A549 (cell line): ENCODE data around the gene GARS1. TPM values are rescaled to one million over a fixed set of nuclear protein-coding genes. Genes with fewer than 3 reads are reported as not detected.

Experiments
- ATAC-seq, 2 experiments: fragments of 200-7000 bp in 1 of 2; fragments of >200 bp in 1 of 2; cut with Nextera tagmentation in 1 of 2; cut with Tn5 transposase in 1 of 2; 3 replicates each; pipeline versions ENCODE4 v1.8.0 to v1.9.1; 2018 to 2020; ENCODE audit warnings: mild to moderate bottlenecking in 1 of 2, moderate library complexity in 1 of 2
- CTCF ChIA-PET: fragments of 300-600 bp; sonication (Branson Sonifier 250); formaldehyde crosslinking; extraction: SDS; loops from one replicate; lab custom pipeline; 2021; ENCODE audit warnings: antibody characterized with exemption, inconsistent platforms; lab: Yijun Ruan, JAX
- POLR2A ChIA-PET: fragments of 350-600 bp; formaldehyde crosslinking; extraction: SDS; loops from one replicate; lab custom pipeline; 2021; ENCODE audit warnings: antibody characterized with exemption, inconsistent platforms; lab: Yijun Ruan, JAX
- DNase-seq, 2 experiments: peaks; one replicate each; pipeline versions ENCODE4 v3.0.0 to v3.0.0-alpha.2; 2011 to 2016; ENCODE audit warnings: low read depth in 1 of 2, low spot score in 1 of 2
- FAIRE-seq: peaks from 2 replicates; lab custom pipeline; 2011; peaks lifted over from hg19 to GRCh38; lab: Jason Lieb, UNC
- H3K27ac ChIP-seq, 2 experiments: fragments of >200 bp; sonication (Bioruptor Twin); formaldehyde crosslinking; 3 replicates each; pipeline ENCODE4 v1.5.1; 2016 to 2017
- H3K4me1 ChIP-seq: fragments of >200 bp; sonication (Bioruptor Twin); formaldehyde crosslinking; 3 replicates; pipeline ENCODE4 v1.6.1; 2016
- H3K4me2 ChIP-seq: fragments of >200 bp; sonication (Bioruptor Twin); formaldehyde crosslinking; 3 replicates; pipeline ENCODE4 v1.6.1; 2016
- H3K4me3 ChIP-seq: fragments of >200 bp; sonication (Bioruptor Twin); formaldehyde crosslinking; 3 replicates; pipeline ENCODE4 v1.5.1; 2016
- H3K9me3 ChIP-seq: fragments of >200 bp; sonication (Bioruptor Twin); formaldehyde crosslinking; 3 replicates; pipeline ENCODE4 v1.6.1; 2016
- CBX2 ChIP-seq: fragments of 200-600 bp; sonication (generic); IDR thresholded peaks from 2 replicates; pipeline ENCODE4 v1.6.1; 2016; ENCODE audit warnings: low read depth, mild to moderate bottlenecking, borderline replicate concordance
- CEBPB ChIP-seq, 2 experiments: fragments of >200 bp in 1 of 2; sonication (Bioruptor Twin) in 1 of 2; formaldehyde crosslinking in 1 of 2; IDR thresholded peaks; 2 replicates each; pipeline ENCODE4 v1.6.1; 2012 to 2016
- EHMT2 ChIP-seq: fragments of 200-600 bp; sonication (generic); IDR thresholded peaks from 2 replicates; pipeline ENCODE4 v1.6.1; 2016; ENCODE audit warnings: antibody characterized with exemption, low read depth, mild to moderate bottlenecking, moderate library complexity
- EP300 ChIP-seq, 2 experiments: fragments of >200 bp; sonication (Bioruptor Twin); formaldehyde crosslinking; IDR thresholded peaks; 2 replicates in 1 of 2; 3 replicates in 1 of 2; pipeline ENCODE4 v1.6.1; 2016 to 2017
- ESRRA ChIP-seq: fragments of 150-350 bp; IDR thresholded peaks from 2 replicates; pipeline ENCODE4 v1.6.1; 2014; ENCODE audit warnings: mild to moderate bottlenecking, low read length, borderline replicate concordance
- FOSL2 ChIP-seq, 2 experiments: fragments of 450-650 bp in 1 of 2; fragments of >200 bp in 1 of 2; sonication (Bioruptor Twin) in 1 of 2; formaldehyde crosslinking; IDR thresholded peaks; 2 replicates each; pipeline versions ENCODE4 v1.5.0 to v1.6.1; 2016 to 2020; ENCODE audit warnings: mild to moderate bottlenecking in 1 of 2, moderate library complexity in 1 of 2
- HES2 ChIP-seq: fragments of >200 bp; sonication (Bioruptor Twin); formaldehyde crosslinking; IDR thresholded peaks from 2 replicates; pipeline ENCODE4 v1.6.1; 2016
- HMGXB4 ChIP-seq: fragments of 250-450 bp; sonication (Bioruptor Pico); IDR thresholded peaks from 2 replicates; pipeline ENCODE4 v1.5.0; 2021; ENCODE audit warnings: mild to moderate bottlenecking, moderate library complexity, borderline replicate concordance
- HOXA7 ChIP-seq: fragments of 250-450 bp; sonication (Bioruptor Pico); IDR thresholded peaks from 2 replicates; pipeline ENCODE4 v1.5.0; 2020; ENCODE audit warnings: mild to moderate bottlenecking, moderate library complexity
- HOXB13 ChIP-seq: fragments of 250-450 bp; sonication (Bioruptor Pico); IDR thresholded peaks from 2 replicates; pipeline ENCODE4 v1.5.0; 2020; ENCODE audit warnings: low read depth, mild to moderate bottlenecking, moderate library complexity
- JUN ChIP-seq, 2 experiments: fragments of >200 bp; sonication (Bioruptor Twin); formaldehyde crosslinking; IDR thresholded peaks; 2 replicates in 1 of 2; 3 replicates in 1 of 2; pipeline ENCODE4 v1.6.1; 2016 to 2017
- KDM1A ChIP-seq: fragments of 200-600 bp; sonication (generic); IDR thresholded peaks from 2 replicates; pipeline ENCODE4 v1.6.1; 2016; ENCODE audit warnings: low read depth, mild to moderate bottlenecking
- MAFK ChIP-seq: fragments of 450-650 bp; IDR thresholded peaks from 2 replicates; pipeline ENCODE4 v1.6.1; 2014; ENCODE audit not compliant: partially characterized antibody
- NFE2L2 ChIP-seq: fragments of 150-350 bp; conservative IDR thresholded peaks from 2 replicates; pipeline ENCODE4 v1.6.1; 2014; ENCODE audit warnings: low read length
- NPAS2 ChIP-seq: fragments of 250-450 bp; sonication (Bioruptor Pico); IDR thresholded peaks from 2 replicates; pipeline ENCODE4 v1.8.0; 2022; ENCODE audit warnings: mild to moderate bottlenecking, moderate library complexity, borderline replicate concordance
- PHF8 ChIP-seq: fragments of 200-600 bp; sonication (generic); IDR thresholded peaks from 2 replicates; pipeline ENCODE4 v1.6.1; 2016; ENCODE audit warnings: low read depth, mild to moderate bottlenecking, antibody characterized with exemption, moderate library complexity, borderline replicate concordance
- POLR2A ChIP-seq: IDR thresholded peaks from 2 replicates; pipeline ENCODE4 v1.6.1; 2012; ENCODE audit warnings: mild to moderate bottlenecking, low read length
- SREBF2 ChIP-seq: fragments of 450-650 bp; IDR thresholded peaks from 2 replicates; pipeline ENCODE4 v1.6.1; 2014; ENCODE audit warnings: mild to moderate bottlenecking, moderate library complexity
- USF2 ChIP-seq: fragments of 450-650 bp; IDR thresholded peaks from 2 replicates; pipeline ENCODE4 v1.6.1; 2014; ENCODE audit warnings: antibody characterized with exemption
- ZC3H11A ChIP-seq: fragments of 450-650 bp; IDR thresholded peaks from 2 replicates; pipeline ENCODE4 v1.6.1; 2014; ENCODE audit warnings: antibody characterized with exemption, mild to moderate bottlenecking
- ZFP36 ChIP-seq: fragments of 450-650 bp; IDR thresholded peaks from 2 replicates; pipeline ENCODE4 v1.6.1; 2014; ENCODE audit warnings: borderline replicate concordance; ENCODE audit not compliant: partially characterized antibody
- ZSCAN20 ChIP-seq: fragments of 250-450 bp; sonication (Bioruptor Pico); IDR thresholded peaks from 2 replicates; pipeline ENCODE4 v1.8.0; 2022; ENCODE audit warnings: mild to moderate bottlenecking, moderate library complexity
- WGBS: methylation state at CpG from one replicate; pipeline ENCODE4 v1.1.6; 2017; ENCODE audit errors: missing lambda C conversion rate; 5-methylcytosine and 5-hydroxymethylcytosine counted together
- polyA plus RNA-seq, 4 experiments: library from polyadenylated mRNA; depleted of rRNA in 3 of 4; stranded (reverse); fragments of >200 nt; fragmentation: RNase III in 1 of 4; extraction: RNeasy Plus Mini Kit Qiagen cat#74134 plus additional on column Dnase treatment in 1 of 4; gene quantifications; 2 replicates in 3 of 4; 3 replicates in 1 of 4; pipeline ENCODE4 v1.2.3, GENCODE V29; 2011 to 2017
- TF ChIP-seq, protein P1 (sequence below): IDR thresholded peaks from 2 replicates; pipeline ENCODE4 v1.6.1; 2012; ENCODE audit warnings: low read depth, borderline replicate concordance
- TF ChIP-seq, protein P2 (sequence below): fragments of 250-450 bp; sonication (Bioruptor Pico); IDR thresholded peaks from 2 replicates; pipeline ENCODE4 v1.5.0; 2020; ENCODE audit warnings: low read depth, mild to moderate bottlenecking, moderate library complexity

Gene GARS1
- polyA plus RNA-seq, 2 of the 4 experiments (the other 2 are of a cell fraction), result 134 to 608 TPM

DNA sequence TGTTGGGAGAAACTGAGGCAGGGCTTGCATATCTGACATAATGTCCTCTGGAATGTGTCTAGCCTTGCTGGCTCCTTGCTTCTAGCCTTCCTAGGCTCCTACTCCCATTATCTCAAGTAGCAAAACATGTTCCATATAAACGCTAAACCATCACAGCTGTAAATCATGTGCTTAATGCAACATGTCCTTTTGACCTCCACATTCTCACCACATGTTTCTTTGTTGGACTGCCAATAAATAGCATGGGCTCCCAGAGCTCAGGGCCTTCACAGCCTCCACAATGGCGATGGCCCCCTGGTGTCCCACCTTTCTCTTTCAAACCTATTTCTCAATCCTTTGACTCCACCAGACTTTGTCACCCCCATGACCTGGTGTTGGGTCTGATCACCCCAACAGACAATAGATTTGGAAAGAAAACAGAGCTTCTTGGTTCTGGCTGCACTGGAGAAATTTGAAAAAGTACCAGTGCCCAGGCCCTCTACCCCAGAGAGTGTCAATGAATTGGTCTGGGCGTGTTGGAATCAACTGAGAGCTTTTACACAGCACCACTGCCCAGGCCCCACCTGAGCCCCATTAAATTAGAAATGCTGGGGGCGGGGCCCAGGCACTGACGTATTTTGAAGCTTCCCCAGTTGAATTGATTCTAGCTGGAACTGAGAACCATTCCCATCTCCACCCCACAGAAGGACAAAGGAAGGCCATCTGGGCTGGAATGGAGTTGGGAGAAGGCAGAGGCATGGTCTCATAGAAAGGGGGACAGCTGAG, 48.7 kb upstream of the GARS1 start:
- no peak overlapping the region for H3K27ac ChIP-seq
- no peak for TF ChIP-seq CEBPB (IDR thresholded peaks at IDR 0.05)
- no peak for TF ChIP-seq EHMT2
- no peak for TF ChIP-seq MAFK
- no peak for TF ChIP-seq SREBF2
- no peak for TF ChIP-seq CBX2
- TF ChIP-seq, protein P1, sequence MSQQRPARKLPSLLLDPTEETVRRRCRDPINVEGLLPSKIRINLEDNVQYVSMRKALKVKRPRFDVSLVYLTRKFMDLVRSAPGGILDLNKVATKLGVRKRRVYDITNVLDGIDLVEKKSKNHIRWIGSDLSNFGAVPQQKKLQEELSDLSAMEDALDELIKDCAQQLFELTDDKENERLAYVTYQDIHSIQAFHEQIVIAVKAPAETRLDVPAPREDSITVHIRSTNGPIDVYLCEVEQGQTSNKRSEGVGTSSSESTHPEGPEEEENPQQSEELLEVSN, result no peak
- TF ChIP-seq EP300 (IDR thresholded peaks at IDR 0.05), result no peak
- no peak for TF ChIP-seq HMGXB4 (CRISPR knock-in tag)
- no peak for TF ChIP-seq HES2
- TF ChIP-seq, protein P2, sequence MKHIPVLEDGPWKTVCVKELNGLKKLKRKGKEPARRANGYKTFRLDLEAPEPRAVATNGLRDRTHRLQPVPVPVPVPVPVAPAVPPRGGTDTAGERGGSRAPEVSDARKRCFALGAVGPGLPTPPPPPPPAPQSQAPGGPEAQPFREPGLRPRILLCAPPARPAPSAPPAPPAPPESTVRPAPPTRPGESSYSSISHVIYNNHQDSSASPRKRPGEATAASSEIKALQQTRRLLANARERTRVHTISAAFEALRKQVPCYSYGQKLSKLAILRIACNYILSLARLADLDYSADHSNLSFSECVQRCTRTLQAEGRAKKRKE, result no peak
- no peak for TF ChIP-seq NPAS2 (CRISPR knock-in tag)
- TF ChIP-seq ZSCAN20 (CRISPR knock-in tag), result no peak
- TF ChIP-seq ZFP36, result no peak
- no peak for TF ChIP-seq HOXA7 (CRISPR knock-in tag)
- TF ChIP-seq KDM1A, result no peak
- no peak for TF ChIP-seq FOSL2 (IDR thresholded peaks at IDR 0.05)
- no peak for TF ChIP-seq FOSL2 (CRISPR knock-in tag; IDR thresholded peaks at IDR 0.05)
- no peak for TF ChIP-seq JUN (IDR thresholded peaks at IDR 0.05)
- no peak for TF ChIP-seq POLR2A
- no peak for TF ChIP-seq ZC3H11A
- TF ChIP-seq HOXB13 (CRISPR knock-in tag), result no peak
- ATAC-seq (no peak), FAIRE-seq (no peak), DNase-seq (no peak)
- no peak overlapping the region for H3K4me2 ChIP-seq
- no peaks in the 10 kb centered on the region for H3K9me3 ChIP-seq
- POLR2A ChIA-PET, result no interaction called here
- H3K4me3 ChIP-seq, result no peak overlapping the region
- CTCF ChIA-PET, result interaction anchor here (0.6 to 10.7 kb wide), 13 partner anchors 11 to 381 kb away, joined by 3 to 171 read pairs (median 5); no protein-coding TSS in a partner anchor
- H3K4me1 ChIP-seq, result no peaks in the 10 kb centered on the region; the same call in 1 of the 3 replicates
- WGBS, result 66% methylated on average over 5 of the region's 5 CpGs

DNA sequence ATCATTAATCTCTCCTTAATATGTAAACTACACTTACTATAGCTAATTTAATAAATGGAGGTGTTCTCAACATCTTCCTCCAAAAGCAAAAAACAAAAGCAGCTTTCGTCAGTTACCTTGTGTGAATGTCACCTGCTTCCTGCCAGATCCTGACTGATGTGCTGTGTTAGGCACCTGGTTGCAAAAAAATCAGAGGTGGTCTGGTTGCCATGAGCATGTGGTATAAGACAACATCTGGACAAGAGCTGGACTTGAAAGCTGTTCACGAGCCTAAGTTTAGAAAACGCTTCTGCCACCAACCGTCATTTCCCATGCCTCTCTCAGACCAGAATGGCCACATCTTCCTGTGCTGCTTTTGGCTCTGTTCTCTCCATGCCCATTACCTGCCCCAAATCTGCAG, 48.1 kb upstream of the GARS1 start:
- TF ChIP-seq ZFP36, result no peak
- no peak for TF ChIP-seq USF2
- TF ChIP-seq ESRRA, result no peak
- TF ChIP-seq NFE2L2, result no peak
- TF ChIP-seq, protein P2, result no peak
- TF ChIP-seq ZSCAN20 (CRISPR knock-in tag), result no peak
- TF ChIP-seq HOXA7 (CRISPR knock-in tag), result no peak
- TF ChIP-seq PHF8, result no peak
- Histone ChIP-seq H3K4me3 (no peak overlapping the region), H3K9me3 (no peaks in the 10 kb centered on the region), H3K4me2 (no peak overlapping the region), H3K4me1 (peaks cover 3% of the 10 kb centered on the region; the same call in 2 of the 3 replicates), H3K27ac (no peak overlapping the region)
- no peak for DNase-seq
- WGBS, result 91% methylated on average over 4 of the region's 4 CpGs
- POLR2A ChIA-PET, result no interaction called here
- CTCF ChIA-PET, result interaction anchor here (0.6 to 10.7 kb wide), 13 partner anchors 10 to 382 kb away, joined by 3 to 171 read pairs (median 5); no protein-coding TSS in a partner anchor
- no peak for FAIRE-seq
- ATAC-seq, result no peak
